Gastroesophageal sphincter (tissue), 3 donors: ENCODE measurements around the gene ZDHHC11.
"Not testable (repeated sequence)": the region's sequence is repeated elsewhere in the genome, so short reads cannot be mapped to it uniquely, and the experiment has no call there.

ENCODE experiments used
- CTCF ChIP-seq, 4 experiments: fragments of 200-600 bp in 2 of 4; fragments of 450-650 bp in 2 of 4; sonication (generic) in 1 of 4; IDR thresholded peaks; one replicate each; pipeline ENCODE4 v1.5.1; 2017 to 2019; ENCODE audit warnings: antibody characterized with exemption in 4 of 4, mild to moderate bottlenecking in 2 of 4, moderate library complexity in 2 of 4
- POLR2A ChIP-seq, 2 donors: fragments of 450-650 bp; IDR thresholded peaks; one replicate each; pipeline ENCODE4 v1.6.1; 2017; ENCODE audit warnings: antibody characterized with exemption in 2 of 2, mild to moderate bottlenecking in 2 of 2, moderate library complexity in 1 of 2

- TF ChIP-seq CTCF, POLR2A (IDR thresholded peaks at IDR 0.05): not testable (repeated sequence)
Measured at GRCh38 chr5:752532-753115, 98.2 kb downstream of the ZDHHC11 start.
